ENCODE data around the gene LRCH3.

- no peak for TF ChIP-seq EZH2phosphoT487 (IDR thresholded peaks at IDR 0.05; ENCODE audit: insufficient read depth, low read depth)
- TF ChIP-seq EZH2 (IDR thresholded peaks at IDR 0.05; ENCODE audit: insufficient read depth, poor library complexity, severe bottlenecking): no peak
Measured at GRCh38 chr3:197896421-197896820, 105.4 kb downstream of the LRCH3 start.
